ENCODE data around the gene UBXN11. TPM values are rescaled to one million over a fixed set of nuclear protein-coding genes. Genes with fewer than 3 reads are reported as not detected.

Gene UBXN11
- total RNA-seq, 1 experiment from 2014 or later, result 12.5 TPM

- intact Hi-C loops (cut with micrococcal nuclease; ENCODE audit: unreplicated experiment), result no loop called here
- Mint-ChIP-seq H3K4me3 (ENCODE audit: unreplicated experiment) (no peak overlapping the region), H3K36me3 (ENCODE audit: insufficient read depth, unreplicated experiment) (peaks cover 63% of the 10 kb centered on the region), H3K27me3 (ENCODE audit: insufficient read depth, unreplicated experiment) (no peaks in the 10 kb centered on the region), H3K9me3 (ENCODE audit: unreplicated experiment) (peaks cover 13% of the 10 kb centered on the region), H3K4me1 (ENCODE audit: low read depth, unreplicated experiment) (no peaks in the 10 kb centered on the region), H3K27ac (ENCODE audit: unreplicated experiment) (no peak overlapping the region)
- ChIA-PET POLR2A (no interaction called here), CTCF (interaction anchor here (0.7 kb wide), 1 partner anchor 53 kb away, joined by 4 read pairs; no protein-coding TSS in a partner anchor)
- no peak for DNase-seq
- TF ChIP-seq CTCF (IDR thresholded peaks at IDR 0.05; ENCODE audit: insufficient read depth in 1 of 2, low read depth in 1 of 2, low read length in 1 of 2, severe bottlenecking in 1 of 2, unreplicated experiment in 1 of 2), result no peak
- Histone ChIP-seq H3K4me3 (ENCODE audit: low read depth, low read length) (no peak overlapping the region), H3K27me3 (replicated peaks; ENCODE audit: control insufficient read depth, insufficient read depth, low read length) (no peaks in the 10 kb centered on the region), H3K4me1 (no peaks in the 10 kb centered on the region), H3K9me3 (no peaks in the 10 kb centered on the region; the same call in 1 of the 2 replicates), H3K36me3 (ENCODE audit: control insufficient read depth, insufficient read depth, low read length) (no peaks in the 10 kb centered on the region; the same call in 1 of the 2 replicates)
- BruUV-seq (replicated peaks), result no TSS peak
Observed at GRCh38 chr1:26265405-26265804, 41.0 kb downstream of the UBXN11 start.

- no peak for DNase-seq
- Mint-ChIP-seq H3K9me3 (ENCODE audit: unreplicated experiment) (peaks cover under 1% of the 10 kb centered on the region), H3K27ac (ENCODE audit: unreplicated experiment) (no peak overlapping the region), H3K4me3 (ENCODE audit: unreplicated experiment) (no peak overlapping the region), H3K36me3 (ENCODE audit: insufficient read depth, unreplicated experiment) (peaks cover 56% of the 10 kb centered on the region), H3K4me1 (ENCODE audit: low read depth, unreplicated experiment) (no peaks in the 10 kb centered on the region), H3K27me3 (ENCODE audit: insufficient read depth, unreplicated experiment) (no peaks in the 10 kb centered on the region)
- Histone ChIP-seq H3K9me3 (no peaks in the 10 kb centered on the region; the same call in 1 of the 2 replicates), H3K36me3 (ENCODE audit: control insufficient read depth, insufficient read depth, low read length) (no peaks in the 10 kb centered on the region; the same call in 1 of the 2 replicates), H3K4me3 (ENCODE audit: low read depth, low read length) (no peak overlapping the region), H3K4me1 (no peaks in the 10 kb centered on the region), H3K27me3 (replicated peaks; ENCODE audit: control insufficient read depth, insufficient read depth, low read length) (no peaks in the 10 kb centered on the region)
- intact Hi-C loops (cut with micrococcal nuclease; ENCODE audit: unreplicated experiment), result no loop called here
- CTCF ChIA-PET, result interaction anchor here (1.1 kb wide), 1 partner anchor 13 kb away, joined by 3 read pairs; no protein-coding TSS in a partner anchor
- TF ChIP-seq CTCF (IDR thresholded peaks at IDR 0.05; ENCODE audit: insufficient read depth in 1 of 2, low read depth in 1 of 2, low read length in 1 of 2, severe bottlenecking in 1 of 2, unreplicated experiment in 1 of 2), result no peak
- POLR2A ChIA-PET, result no interaction called here
- BruUV-seq (replicated peaks), result no TSS peak
Observed at GRCh38 chr1:26263212-26263611, 43.2 kb downstream of the UBXN11 start.

GRCh38 chr1:26259578-26259977, 46.9 kb downstream of the UBXN11 start:
- ChIA-PET POLR2A (no interaction called here), CTCF (no interaction called here)
- no TSS peak for BruUV-seq (replicated peaks)
- intact Hi-C loops (cut with micrococcal nuclease; ENCODE audit: unreplicated experiment), result no loop called here
- Mint-ChIP-seq H3K27me3 (ENCODE audit: insufficient read depth, unreplicated experiment) (no peaks in the 10 kb centered on the region), H3K36me3 (ENCODE audit: insufficient read depth, unreplicated experiment) (peaks cover 52% of the 10 kb centered on the region), H3K27ac (ENCODE audit: unreplicated experiment) (no peak overlapping the region), H3K9me3 (ENCODE audit: unreplicated experiment) (no peaks in the 10 kb centered on the region), H3K4me1 (ENCODE audit: low read depth, unreplicated experiment) (no peaks in the 10 kb centered on the region), H3K4me3 (ENCODE audit: unreplicated experiment) (no peak overlapping the region)
- DNase-seq, result no peak
- Histone ChIP-seq H3K27me3 (replicated peaks; ENCODE audit: control insufficient read depth, insufficient read depth, low read length) (no peaks in the 10 kb centered on the region), H3K9me3 (no peaks in the 10 kb centered on the region), H3K36me3 (ENCODE audit: control insufficient read depth, insufficient read depth, low read length) (no peaks in the 10 kb centered on the region; the same call in 1 of the 2 replicates), H3K4me1 (no peaks in the 10 kb centered on the region), H3K4me3 (ENCODE audit: low read depth, low read length) (no peak overlapping the region)
- no peak for TF ChIP-seq CTCF (IDR thresholded peaks at IDR 0.05; ENCODE audit: insufficient read depth in 1 of 2, low read depth in 1 of 2, low read length in 1 of 2, severe bottlenecking in 1 of 2, unreplicated experiment in 1 of 2)
